ENCODE measurements around the gene CMSS1.

Gene CMSS1

GRCh38 chr3:99780749-99781148 is 36.9 kb upstream of the CMSS1 start:
- H3K9ac ChIP-seq = no peak overlapping the region
- H3K79me2 ChIP-seq = no peaks in the 10 kb centered on the region
- no peak overlapping the region for H2AFZ ChIP-seq
- H3K27ac ChIP-seq = no peak overlapping the region
- H3K27me3 ChIP-seq (ENCODE audit: control insufficient read depth, insufficient read depth, low read length) = no peaks in the 10 kb centered on the region
- H3K9me3 ChIP-seq (ENCODE audit: control insufficient read depth, low read length) = no peaks in the 10 kb centered on the region
- H3K4me2 ChIP-seq (ENCODE audit: low read length) = no peak overlapping the region
- no peak for TF ChIP-seq CTCF (IDR thresholded peaks at IDR 0.05)
- no peaks in the 10 kb centered on the region for H3K36me3 ChIP-seq (ENCODE audit: control insufficient read depth, insufficient read depth, low read length)
- no peaks in the 10 kb centered on the region for H3K4me1 ChIP-seq
- no peak overlapping the region for H3K4me3 ChIP-seq (ENCODE audit: low read depth, low read length)

GRCh38 chr3:99781761-99782160 is 35.9 kb upstream of the CMSS1 start:
- no peak overlapping the region for H3K27ac ChIP-seq
- no peak overlapping the region for H3K4me2 ChIP-seq (ENCODE audit: low read length)
- no peaks in the 10 kb centered on the region for H3K4me1 ChIP-seq
- no peaks in the 10 kb centered on the region for H3K27me3 ChIP-seq (ENCODE audit: control insufficient read depth, insufficient read depth, low read length)
- H3K36me3 ChIP-seq (ENCODE audit: control insufficient read depth, insufficient read depth, low read length) = no peaks in the 10 kb centered on the region
- H3K79me2 ChIP-seq = no peaks in the 10 kb centered on the region
- no peak overlapping the region for H3K4me3 ChIP-seq (ENCODE audit: low read depth, low read length)
- no peak for TF ChIP-seq CTCF (IDR thresholded peaks at IDR 0.05)
- H3K9me3 ChIP-seq (ENCODE audit: control insufficient read depth, low read length) = no peaks in the 10 kb centered on the region
- no peak overlapping the region for H2AFZ ChIP-seq
- H3K9ac ChIP-seq = no peak overlapping the region

DNA sequence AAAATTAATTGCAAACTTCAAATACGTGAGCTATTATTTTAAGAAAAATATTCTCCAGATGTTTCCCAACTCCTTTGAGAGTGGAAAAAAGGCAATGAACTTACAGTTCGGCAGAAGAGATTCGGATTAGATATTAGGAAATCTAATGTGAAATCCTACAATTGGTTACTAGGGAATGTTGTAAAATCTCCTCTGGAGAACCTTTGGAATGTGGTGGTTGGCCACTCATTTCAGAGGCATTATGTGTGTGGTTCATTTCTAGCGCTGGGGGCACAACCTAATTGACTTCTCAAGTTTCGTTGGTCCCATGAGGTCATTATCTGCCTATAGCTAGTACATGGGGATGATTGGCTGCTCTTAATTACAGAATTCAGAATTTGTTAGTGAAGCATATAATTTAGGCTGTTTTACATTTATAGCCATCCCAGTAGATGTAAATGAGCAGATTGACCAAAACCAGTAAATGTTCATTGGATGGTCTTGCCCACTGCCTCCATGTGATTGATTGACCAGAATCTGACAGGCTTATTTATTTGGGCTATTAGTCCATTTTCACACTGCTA is 34.6 kb upstream of the CMSS1 start:
- no peaks in the 10 kb centered on the region for H3K36me3 ChIP-seq (ENCODE audit: control insufficient read depth, insufficient read depth, low read length)
- no peaks in the 10 kb centered on the region for H3K9me3 ChIP-seq (ENCODE audit: control insufficient read depth, low read length)
- no peaks in the 10 kb centered on the region for H3K79me2 ChIP-seq
- H2AFZ ChIP-seq = no peak overlapping the region
- H3K27me3 ChIP-seq (ENCODE audit: control insufficient read depth, insufficient read depth, low read length) = no peaks in the 10 kb centered on the region
- H3K27ac ChIP-seq = no peak overlapping the region
- no peak overlapping the region for H3K9ac ChIP-seq
- H3K4me2 ChIP-seq (ENCODE audit: low read length) = no peak overlapping the region
- H3K4me1 ChIP-seq = no peaks in the 10 kb centered on the region
- no peak overlapping the region for H3K4me3 ChIP-seq (ENCODE audit: low read depth, low read length)
- no peak for TF ChIP-seq CTCF (IDR thresholded peaks at IDR 0.05)

GRCh38 chr3:99789011-99789721 is 28.5 kb upstream of the CMSS1 start:
- Histone ChIP-seq H3K9ac (no peak overlapping the region), H3K4me3 (ENCODE audit: low read depth, low read length) (no peak overlapping the region), H3K4me1 (no peaks in the 10 kb centered on the region), H3K36me3 (ENCODE audit: control insufficient read depth, insufficient read depth, low read length) (no peaks in the 10 kb centered on the region), H3K4me2 (ENCODE audit: low read length) (no peak overlapping the region), H3K9me3 (ENCODE audit: control insufficient read depth, low read length) (no peaks in the 10 kb centered on the region), H3K79me2 (no peaks in the 10 kb centered on the region), H3K27me3 (ENCODE audit: control insufficient read depth, insufficient read depth, low read length) (no peaks in the 10 kb centered on the region), H2AFZ (no peak overlapping the region), H3K27ac (no peak overlapping the region)
- TF ChIP-seq CTCF (IDR thresholded peaks at IDR 0.05) = peak; percentile 30

DNA sequence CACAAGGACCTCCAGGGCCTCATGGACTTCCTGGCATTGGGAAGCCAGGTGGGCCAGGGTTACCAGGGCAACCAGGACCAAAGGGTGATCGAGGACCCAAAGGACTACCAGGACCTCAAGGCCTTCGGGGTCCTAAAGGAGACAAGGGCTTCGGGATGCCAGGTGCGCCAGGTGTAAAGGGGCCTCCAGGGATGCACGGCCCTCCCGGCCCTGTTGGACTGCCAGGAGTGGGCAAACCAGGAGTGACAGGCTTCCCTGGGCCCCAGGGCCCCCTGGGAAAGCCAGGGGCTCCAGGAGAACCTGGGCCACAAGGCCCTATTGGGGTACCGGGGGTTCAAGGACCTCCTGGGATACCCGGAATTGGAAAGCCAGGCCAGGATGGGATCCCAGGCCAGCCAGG is 23.2 kb upstream of the CMSS1 start:
- H3K4me1 ChIP-seq = no peaks in the 10 kb centered on the region
- no peak overlapping the region for H3K27ac ChIP-seq
- H3K9me3 ChIP-seq (ENCODE audit: control insufficient read depth, low read length) = no peaks in the 10 kb centered on the region
- no peak overlapping the region for H3K9ac ChIP-seq
- no peaks in the 10 kb centered on the region for H3K79me2 ChIP-seq
- H3K36me3 ChIP-seq (ENCODE audit: control insufficient read depth, insufficient read depth, low read length) = no peaks in the 10 kb centered on the region
- H3K27me3 ChIP-seq (ENCODE audit: control insufficient read depth, insufficient read depth, low read length) = no peaks in the 10 kb centered on the region
- no peak overlapping the region for H3K4me3 ChIP-seq (ENCODE audit: low read depth, low read length)
- H2AFZ ChIP-seq = no peak overlapping the region
- H3K4me2 ChIP-seq (ENCODE audit: low read length) = no peak overlapping the region
- TF ChIP-seq CTCF (IDR thresholded peaks at IDR 0.05) = no peak
